ENCODE data around the gene KRT16.

Gene KRT16

GRCh38 chr17:41652461-41652970, 39.9 kb upstream of the KRT16 start:
- Mint-ChIP-seq H3K36me3 (ENCODE audit: low read depth) (no peaks in the 10 kb centered on the region), H3K27ac (peak overlapping the region in 1 of 3 experiments; percentile 61), H3K4me3 (no peak overlapping the region), H3K4me1 (peaks cover 28% of the 10 kb centered on the region), H3K9me3 (no peaks in the 10 kb centered on the region), H3K27me3 (ENCODE audit: low read depth) (peaks cover 7% of the 10 kb centered on the region)
- no peak for TF ChIP-seq CTCF (IDR thresholded peaks at IDR 0.05; ENCODE audit: unreplicated experiment in 3 of 3)

- peaks cover 26% of the 10 kb centered on the region for H3K4me1 Mint-ChIP-seq
- no peak for TF ChIP-seq CTCF (IDR thresholded peaks at IDR 0.05; ENCODE audit: unreplicated experiment in 3 of 3)
- no peaks in the 10 kb centered on the region for H3K36me3 Mint-ChIP-seq (ENCODE audit: low read depth)
Measured at GRCh38 chr17:41651625-41652460, 39.3 kb upstream of the KRT16 start.

GRCh38 chr17:41650794-41651624, 38.4 kb upstream of the KRT16 start:
- TF ChIP-seq CTCF (IDR thresholded peaks at IDR 0.05; ENCODE audit: unreplicated experiment in 3 of 3): no peak
- no peak overlapping the region for H3K27ac Mint-ChIP-seq
- H3K9me3 Mint-ChIP-seq: no peaks in the 10 kb centered on the region
- peaks cover 7% of the 10 kb centered on the region for H3K27me3 Mint-ChIP-seq (ENCODE audit: low read depth)
- H3K4me1 Mint-ChIP-seq: peaks cover 27% of the 10 kb centered on the region
- H3K4me3 Mint-ChIP-seq: no peak overlapping the region
- no peaks in the 10 kb centered on the region for H3K36me3 Mint-ChIP-seq (ENCODE audit: low read depth)

More at GRCh38 chr17:41651625-41652460, 39.3 kb upstream of the KRT16 start:
- Mint-ChIP-seq H3K27me3 (ENCODE audit: low read depth) (peaks cover 7% of the 10 kb centered on the region), H3K27ac (peak overlapping the region; percentile 43 to 61 (median 53)), H3K9me3 (no peaks in the 10 kb centered on the region), H3K4me3 (no peak overlapping the region)

GRCh38 chr17:41649923-41650519, 37.5 kb upstream of the KRT16 start:
- Mint-ChIP-seq H3K36me3 (ENCODE audit: low read depth) (no peaks in the 10 kb centered on the region), H3K4me3 (no peak overlapping the region), H3K9me3 (no peaks in the 10 kb centered on the region), H3K4me1 (peaks cover 28% of the 10 kb centered on the region), H3K27me3 (ENCODE audit: low read depth) (peaks cover 4% of the 10 kb centered on the region), H3K27ac (no peak overlapping the region)
- TF ChIP-seq CTCF (IDR thresholded peaks at IDR 0.05; ENCODE audit: unreplicated experiment in 3 of 3): no peak

- TF ChIP-seq CTCF (IDR thresholded peaks at IDR 0.05; ENCODE audit: unreplicated experiment in 3 of 3): peak; percentile 85 to 90 (median 85)
- Mint-ChIP-seq H3K36me3 (ENCODE audit: low read depth) (no peaks in the 10 kb centered on the region), H3K27ac (peak overlapping the region; percentile 86 to 97 (median 92)), H3K4me1 (peaks cover 30% of the 10 kb centered on the region), H3K4me3 (peak overlapping the region; percentile 59 to 74 (median 73)), H3K9me3 (no peaks in the 10 kb centered on the region), H3K27me3 (ENCODE audit: low read depth) (peaks cover 4% of the 10 kb centered on the region)
Measured at GRCh38 chr17:41648411-41649195, 36.0 kb upstream of the KRT16 start.
